Sigmoid colon (tissue), 7 donors: ENCODE results near the gene PHF1. TPM values are rescaled to one million over a fixed set of nuclear protein-coding genes. Genes with fewer than 3 reads are reported as not detected.

Experiments
- DNase-seq: peaks from one replicate; pipeline ENCODE4 v3.0.0-alpha.2; 2019
- H3K27ac ChIP-seq, 4 donors: fragments of 200-600 bp; sonication (generic); one replicate each; pipeline ENCODE4 v1.5.1; 2016 to 2019; ENCODE audit warnings: mild to moderate bottlenecking in 1 of 4
- H3K27me3 ChIP-seq, 3 donors: fragments of 200-600 bp; sonication (generic); one replicate each; pipeline ENCODE4 v1.5.1; 2019; ENCODE audit warnings: mild to moderate bottlenecking in 1 of 3
- H3K36me3 ChIP-seq, 4 donors: fragments of 200-600 bp; sonication (generic); one replicate each; pipeline ENCODE4 v1.5.1; 2016 to 2019
- H3K4me1 ChIP-seq, 4 donors: fragments of 200-600 bp; sonication (generic); one replicate each; pipeline ENCODE4 v1.5.1; 2017 to 2019
- H3K4me3 ChIP-seq, 4 donors: fragments of 200-600 bp; sonication (generic); one replicate each; pipeline ENCODE4 v1.5.1; 2017 to 2019; ENCODE audit warnings: mild to moderate bottlenecking in 2 of 4, moderate library complexity in 1 of 4
- H3K9me3 ChIP-seq, 4 donors: fragments of 200-600 bp in 3 of 4; sonication (generic) in 3 of 4; one replicate each; pipeline versions ENCODE4 v1.5.1 to v1.6.1; 2013 to 2019
- EP300 ChIP-seq, 4 donors: sonication (generic); formaldehyde crosslinking; IDR thresholded peaks; one replicate each; pipeline ENCODE4 v1.6.1; 2017; ENCODE audit warnings: antibody characterized with exemption in 4 of 4
- POLR2A ChIP-seq, 2 donors: fragments of 450-650 bp; IDR thresholded peaks; one replicate each; pipeline ENCODE4 v1.6.1; 2016; ENCODE audit warnings: antibody characterized with exemption in 2 of 2, mild to moderate bottlenecking in 2 of 2, moderate library complexity in 2 of 2
- POLR2AphosphoS5 ChIP-seq, 4 donors: sonication (generic); formaldehyde crosslinking; IDR thresholded peaks; one replicate each; pipeline ENCODE4 v1.6.1; 2017; ENCODE audit warnings: antibody characterized with exemption in 4 of 4
- WGBS, 2 donors: extraction: QIAGEN DNeasy Blood & Tissue Kit; methylation state at CpG; one replicate each; pipeline ENCODE4 v1.1.7; 2013; 5-methylcytosine and 5-hydroxymethylcytosine counted together
- intact Hi-C: fragments of 100-400 bp; cut with DNase I; formaldehyde crosslinking; loops from one replicate; pipeline ENCODE4 v1.15.1; 2023
- polyA plus RNA-seq, 3 donors: library from polyadenylated mRNA; stranded (reverse); fragments of 200-250 nt; gene quantifications; one replicate each; pipeline ENCODE4 v1.2.3, GENCODE V29; 2013
- small RNA-seq, 3 donors: library from RNA; depleted of rRNA; stranded (forward); fragments of <200 nt; gene quantifications; one replicate each; pipeline ENCODE3, GENCODE V24; 2016
- total RNA-seq, 4 donors: library from RNA; depleted of rRNA; stranded (reverse); fragments of >200 nt; gene quantifications; one replicate each; pipeline ENCODE4 v1.1.0, GENCODE V29; 2016
- TF ChIP-seq, protein P1 (sequence below), 4 experiments: fragments of 450-650 bp in 3 of 4; fragments of 200-600 bp in 1 of 4; IDR thresholded peaks; one replicate each; pipeline ENCODE4 v1.5.1; 2016 to 2019; ENCODE audit warnings: antibody characterized with exemption in 4 of 4, mild to moderate bottlenecking in 3 of 4, moderate library complexity in 2 of 4
- donor health status: healthy with polysubstance abuse.
- donor health status: Bipolar disorder and iron deficiency.
- donor health status: healthy.

PHF1 gene
- total and polyA plus RNA-seq, 7 donors = 22.4 to 82.3 (median 57.1) TPM

DNA sequence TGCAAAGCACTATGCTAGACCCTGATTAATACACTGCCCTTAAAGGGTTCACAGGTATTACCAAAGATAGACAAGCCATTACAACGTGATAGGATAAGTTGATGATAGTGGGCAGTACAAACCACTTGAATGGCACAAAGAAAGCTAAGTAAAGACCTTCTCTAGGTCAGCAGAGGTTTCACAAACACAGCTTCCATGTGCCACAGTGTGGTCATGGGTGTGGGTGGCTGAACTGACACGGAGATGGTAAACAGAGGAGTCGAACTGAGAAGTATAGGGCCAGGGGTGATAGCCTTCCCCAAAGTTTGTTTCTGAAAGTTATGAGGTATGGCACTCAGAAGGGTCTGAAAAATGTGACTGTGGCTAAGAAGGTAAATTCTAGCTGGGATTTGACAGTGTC is 47.9 kb downstream of the PHF1 start:
- H3K9me3 ChIP-seq = no peaks in the 10 kb centered on the region
- TF ChIP-seq, protein P1, sequence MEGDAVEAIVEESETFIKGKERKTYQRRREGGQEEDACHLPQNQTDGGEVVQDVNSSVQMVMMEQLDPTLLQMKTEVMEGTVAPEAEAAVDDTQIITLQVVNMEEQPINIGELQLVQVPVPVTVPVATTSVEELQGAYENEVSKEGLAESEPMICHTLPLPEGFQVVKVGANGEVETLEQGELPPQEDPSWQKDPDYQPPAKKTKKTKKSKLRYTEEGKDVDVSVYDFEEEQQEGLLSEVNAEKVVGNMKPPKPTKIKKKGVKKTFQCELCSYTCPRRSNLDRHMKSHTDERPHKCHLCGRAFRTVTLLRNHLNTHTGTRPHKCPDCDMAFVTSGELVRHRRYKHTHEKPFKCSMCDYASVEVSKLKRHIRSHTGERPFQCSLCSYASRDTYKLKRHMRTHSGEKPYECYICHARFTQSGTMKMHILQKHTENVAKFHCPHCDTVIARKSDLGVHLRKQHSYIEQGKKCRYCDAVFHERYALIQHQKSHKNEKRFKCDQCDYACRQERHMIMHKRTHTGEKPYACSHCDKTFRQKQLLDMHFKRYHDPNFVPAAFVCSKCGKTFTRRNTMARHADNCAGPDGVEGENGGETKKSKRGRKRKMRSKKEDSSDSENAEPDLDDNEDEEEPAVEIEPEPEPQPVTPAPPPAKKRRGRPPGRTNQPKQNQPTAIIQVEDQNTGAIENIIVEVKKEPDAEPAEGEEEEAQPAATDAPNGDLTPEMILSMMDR (IDR thresholded peaks at IDR 0.05) = no peak
- TF ChIP-seq POLR2A (IDR thresholded peaks at IDR 0.05) (no peak), EP300 (IDR thresholded peaks at IDR 0.05) (no peak), POLR2AphosphoS5 (IDR thresholded peaks at IDR 0.05) (no peak)
- no peak for DNase-seq
- no peak overlapping the region for H3K27ac ChIP-seq
- H3K36me3 ChIP-seq = peaks cover 0 to 17% (median 2%) of the 10 kb centered on the region in 4 donors
- WGBS, 2 donors = 67 to 78% methylated on average over 3 of the region's 3 CpGs
- intact Hi-C loops = no loop called here
- peaks cover 0 to 16% (median 9%) of the 10 kb centered on the region in 4 donors for H3K4me1 ChIP-seq
- no peak overlapping the region for H3K4me3 ChIP-seq
- H3K27me3 ChIP-seq = no peaks in the 10 kb centered on the region

DNA sequence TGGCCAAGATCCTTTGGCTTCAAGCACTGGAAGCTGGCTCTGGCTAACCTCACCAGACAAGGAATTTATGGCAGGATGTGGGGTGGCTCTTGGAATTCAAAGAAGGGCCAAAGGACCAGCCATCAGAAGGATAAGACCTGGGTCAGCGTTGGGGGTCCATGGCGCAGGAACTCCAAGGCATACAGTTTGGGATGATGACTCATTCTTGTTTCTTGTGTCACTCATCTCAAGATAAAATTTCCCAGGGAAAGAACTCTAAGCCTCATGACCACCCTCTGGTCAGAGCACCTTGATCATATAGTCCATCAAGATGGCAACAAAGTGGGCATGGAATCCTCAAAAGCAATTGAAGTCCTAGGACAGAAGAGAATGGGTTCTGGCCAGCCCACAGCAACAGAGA is 48.4 kb downstream of the PHF1 start:
- no peak for TF ChIP-seq POLR2AphosphoS5 (IDR thresholded peaks at IDR 0.05)
- Histone ChIP-seq H3K27ac (no peak overlapping the region), H3K9me3 (no peaks in the 10 kb centered on the region), H3K27me3 (no peaks in the 10 kb centered on the region), H3K4me3 (no peak overlapping the region), H3K36me3 (peaks cover 0 to 17% (median 2%) of the 10 kb centered on the region in 4 donors), H3K4me1 (peaks cover 0 to 12% (median 8%) of the 10 kb centered on the region in 4 donors)
- 95 to 100% methylated on average over 2 of the region's 2 CpGs for WGBS, 2 donors
- no peak for DNase-seq
- intact Hi-C loops = no loop called here

Small RNA genes within 50 kb of the gene (small RNA-seq; reads per million reads assigned to genes)
- gene RPL35AP4 = 0 reads per million in 3 donors
- 0 reads per million in 3 donors for gene ZBTB9

Other genes starting within 250 kb of the PHF1 start
- 1 to 10 TPM in 1 of 4 donors, under 1 TPM in 2, not detected in 1; 0.16 to 1.4 (median 0.41) TPM for gene COL11A2, start 218.5 kb upstream of the PHF1 start, total RNA-seq
- gene COL11A2, start 218.5 kb upstream of the PHF1 start, polyA plus RNA-seq = under 1 TPM in 1 of 3 donors, not detected in 2; 0.60 TPM
- gene RXRB, start 210.3 kb upstream of the PHF1 start, total RNA-seq = 10 to 100 TPM; 27.8 to 32.4 (median 30.4) TPM
- gene RXRB, start 210.3 kb upstream of the PHF1 start, polyA plus RNA-seq = 10 to 100 TPM; 15.6 to 33.2 (median 16.2) TPM
- gene SLC39A7, start 210.1 kb upstream of the PHF1 start, total RNA-seq = 10 to 100 TPM; 48.7 to 52.1 (median 49.8) TPM
- gene SLC39A7, start 210.1 kb upstream of the PHF1 start, polyA plus RNA-seq = 100 to 1,000 TPM in 1 of 3 donors, 10 to 100 TPM in 2; 31.2 to 189 (median 31.2) TPM
- 10 to 100 TPM in 3 of 4 donors, not detected in 1; 17.3 to 19.0 (median 18.9) TPM for gene HSD17B8, start 206.4 kb upstream of the PHF1 start, total RNA-seq
- gene HSD17B8, start 206.4 kb upstream of the PHF1 start, polyA plus RNA-seq = 10 to 100 TPM; 18.6 to 27.3 (median 21.3) TPM
- gene RING1, start 202.5 kb upstream of the PHF1 start, total RNA-seq = 10 to 100 TPM; 13.2 to 18.1 (median 17.1) TPM
- gene RING1, start 202.5 kb upstream of the PHF1 start, polyA plus RNA-seq = 10 to 100 TPM; 27.7 to 36.0 (median 32.7) TPM
- gene VPS52, start 139.1 kb upstream of the PHF1 start, total RNA-seq = 10 to 100 TPM; 26.2 to 44.6 (median 33.5) TPM
- 10 to 100 TPM; 23.4 to 51.2 (median 26.4) TPM for gene VPS52, start 139.1 kb upstream of the PHF1 start, polyA plus RNA-seq
- 1,000 to 10,000 TPM; 2,427 to 4,810 (median 4,005) TPM for gene RPS18, start 138.9 kb upstream of the PHF1 start, total RNA-seq
- gene RPS18, start 138.9 kb upstream of the PHF1 start, polyA plus RNA-seq = 1,000 to 10,000 TPM; 3,648 to 7,566 (median 5,490) TPM
- 10 to 100 TPM in 3 of 4 donors, 1 to 10 TPM in 1; 7.2 to 22.2 (median 13.3) TPM for gene B3GALT4, start 133.9 kb upstream of the PHF1 start, total RNA-seq
- 10 to 100 TPM; 19.2 to 23.6 (median 21.7) TPM for gene B3GALT4, start 133.9 kb upstream of the PHF1 start, polyA plus RNA-seq
- 10 to 100 TPM; 28.2 to 41.6 (median 37.4) TPM for gene WDR46, start 121.8 kb upstream of the PHF1 start, total RNA-seq
- 10 to 100 TPM; 15.3 to 51.2 (median 30.0) TPM for gene WDR46, start 121.8 kb upstream of the PHF1 start, polyA plus RNA-seq
- 10 to 100 TPM in 3 of 4 donors, 1 to 10 TPM in 1; 7.5 to 56.1 (median 31.8) TPM for gene PFDN6, start 121.4 kb upstream of the PHF1 start, total RNA-seq
- gene PFDN6, start 121.4 kb upstream of the PHF1 start, polyA plus RNA-seq = 100 to 1,000 TPM; 131 to 173 (median 144) TPM
- gene RGL2, start 112.1 kb upstream of the PHF1 start, total RNA-seq = 10 to 100 TPM; 33.2 to 48.9 (median 37.9) TPM
- 10 to 100 TPM in 2 of 3 donors, 1 to 10 TPM in 1; 5.8 to 40.2 (median 18.0) TPM for gene RGL2, start 112.1 kb upstream of the PHF1 start, polyA plus RNA-seq
- 10 to 100 TPM; 29.8 to 80.0 (median 50.5) TPM for gene TAPBP, start 96.9 kb upstream of the PHF1 start, total RNA-seq
- gene TAPBP, start 96.9 kb upstream of the PHF1 start, polyA plus RNA-seq = 100 to 1,000 TPM in 1 of 3 donors, 10 to 100 TPM in 1, 1 to 10 TPM in 1; 7.8 to 114 (median 21.3) TPM
- 10 to 100 TPM in 3 of 4 donors, 1 to 10 TPM in 1; 9.4 to 13.2 (median 12.7) TPM for gene ZBTB22, start 93.3 kb upstream of the PHF1 start, total RNA-seq
- gene ZBTB22, start 93.3 kb upstream of the PHF1 start, polyA plus RNA-seq = 10 to 100 TPM; 11.3 to 19.2 (median 16.1) TPM
- 10 to 100 TPM; 37.1 to 52.3 (median 48.3) TPM for gene DAXX, start 88.1 kb upstream of the PHF1 start, total RNA-seq
- 10 to 100 TPM; 24.7 to 49.2 (median 33.0) TPM for gene DAXX, start 88.1 kb upstream of the PHF1 start, polyA plus RNA-seq
- 1 to 10 TPM in 2 of 4 donors, under 1 TPM in 2; 0.49 to 5.5 (median 1.3) TPM for gene KIFC1, start 19.2 kb upstream of the PHF1 start, total RNA-seq
- 10 to 100 TPM in 1 of 3 donors, 1 to 10 TPM in 2; 1.2 to 23.0 (median 4.6) TPM for gene KIFC1, start 19.2 kb upstream of the PHF1 start, polyA plus RNA-seq
- 100 to 1,000 TPM; 102 to 148 (median 120) TPM for gene CUTA, start 7.1 kb downstream of the PHF1 start, total RNA-seq
- gene CUTA, start 7.1 kb downstream of the PHF1 start, polyA plus RNA-seq = 100 to 1,000 TPM; 110 to 193 (median 153) TPM
- 10 to 100 TPM in 1 of 4 donors, 1 to 10 TPM in 3; 6.4 to 24.6 (median 9.9) TPM for gene SYNGAP1, start 9.1 kb downstream of the PHF1 start, total RNA-seq
- 10 to 100 TPM in 1 of 3 donors, 1 to 10 TPM in 1, under 1 TPM in 1; 0.92 to 17.8 (median 2.4) TPM for gene SYNGAP1, start 9.1 kb downstream of the PHF1 start, polyA plus RNA-seq
- gene ZBTB9, start 43.6 kb downstream of the PHF1 start, total RNA-seq = 1 to 10 TPM; 1.1 to 3.6 (median 1.4) TPM
- gene ZBTB9, start 43.6 kb downstream of the PHF1 start, polyA plus RNA-seq = 1 to 10 TPM in 2 of 3 donors, under 1 TPM in 1; 0.60 to 4.2 (median 1.8) TPM
- gene BAK1, start 169.3 kb downstream of the PHF1 start, total RNA-seq = 10 to 100 TPM in 3 of 4 donors, 1 to 10 TPM in 1; 8.9 to 11.1 (median 10.4) TPM
- 100 to 1,000 TPM in 1 of 3 donors, 10 to 100 TPM in 2; 76.3 to 160 (median 96.9) TPM for gene BAK1, start 169.3 kb downstream of the PHF1 start, polyA plus RNA-seq
- gene ITPR3, start 210.3 kb downstream of the PHF1 start, total RNA-seq = 10 to 100 TPM in 1 of 4 donors, 1 to 10 TPM in 3; 7.7 to 16.9 (median 9.0) TPM
- 10 to 100 TPM; 10.2 to 75.3 (median 20.6) TPM for gene ITPR3, start 210.3 kb downstream of the PHF1 start, polyA plus RNA-seq